ENCODE measurements around the gene CLDN25. TPM values are rescaled to one million over a fixed set of nuclear protein-coding genes. Genes with fewer than 3 reads are reported as not detected.
"Not testable (repeated sequence)": the region's sequence is repeated elsewhere in the genome, so short reads cannot be mapped to it uniquely, and the experiment has no call there.

The CLDN25 gene
- total RNA-seq, 2 donors from 2014 or later = not detected

GRCh38 chr11:113736323-113736722 is 43.3 kb upstream of the CLDN25 start:
- no peaks in the 10 kb centered on the region for H3K4me1 ChIP-seq (ENCODE audit: control insufficient read depth, insufficient read depth, low read length)
- Mint-ChIP-seq H3K36me3 (ENCODE audit: low read depth) (peaks cover 72% of the 10 kb centered on the region), H3K9me3 (no peaks in the 10 kb centered on the region), H3K27me3 (ENCODE audit: insufficient read depth) (no peaks in the 10 kb centered on the region), H3K4me1 (no peaks in the 10 kb centered on the region), H3K4me3 (no peak overlapping the region), H3K27ac (no peak overlapping the region)
- WGBS, 2 experiments (ENCODE audit: insufficient coverage in 1 of 2, insufficient read length in 1 of 2) = 100% methylated on average over 1 of the region's 1 CpG
- H3K9ac ChIP-seq (ENCODE audit: extremely low read depth, low read length, poor library complexity, severe bottlenecking) = no peak overlapping the region
- no peaks in the 10 kb centered on the region for H3K27me3 ChIP-seq (ENCODE audit: control insufficient read depth, insufficient read depth, low read length, poor library complexity, severe bottlenecking)
- no peak for TF ChIP-seq CTCF (conservative IDR thresholded peaks at IDR 0.05)
- DNase-seq = no peak
- no peaks in the 10 kb centered on the region for H3K9me3 ChIP-seq (ENCODE audit: control insufficient read depth, low read length)
- no peak overlapping the region for H3K4me3 ChIP-seq (ENCODE audit: low read length)
- H3K36me3 ChIP-seq (ENCODE audit: control insufficient read depth, insufficient read depth, low read length) = peaks cover 87% of the 10 kb centered on the region
- H3K27ac ChIP-seq (ENCODE audit: low read depth, low read length) = no peak overlapping the region

- H3K4me3 ChIP-seq (ENCODE audit: low read length) = no peak overlapping the region
- no peaks in the 10 kb centered on the region for H3K27me3 ChIP-seq (ENCODE audit: control insufficient read depth, insufficient read depth, low read length, poor library complexity, severe bottlenecking)
- H3K4me3 Mint-ChIP-seq = no peak overlapping the region
- WGBS, 2 experiments (ENCODE audit: insufficient coverage in 1 of 2, insufficient read length in 1 of 2) = 100% methylated on average over 1 of the region's 3 CpGs
- peaks cover 71% of the 10 kb centered on the region for H3K36me3 ChIP-seq (ENCODE audit: control insufficient read depth, insufficient read depth, low read length)
- TF ChIP-seq CTCF (conservative IDR thresholded peaks at IDR 0.05) = no peak
- H3K9me3 ChIP-seq (ENCODE audit: control insufficient read depth, low read length) = peaks cover 16% of the 10 kb centered on the region
- H3K4me1 Mint-ChIP-seq = no peaks in the 10 kb centered on the region
- no peak for DNase-seq
- no peaks in the 10 kb centered on the region for H3K27me3 Mint-ChIP-seq (ENCODE audit: insufficient read depth)
- no peak overlapping the region for H3K27ac ChIP-seq (ENCODE audit: low read depth, low read length)
- no peaks in the 10 kb centered on the region for H3K9me3 Mint-ChIP-seq
- H3K4me1 ChIP-seq (ENCODE audit: control insufficient read depth, insufficient read depth, low read length) = no peaks in the 10 kb centered on the region
- no peak overlapping the region for H3K9ac ChIP-seq (ENCODE audit: extremely low read depth, low read length, poor library complexity, severe bottlenecking)
- H3K36me3 Mint-ChIP-seq (ENCODE audit: low read depth) = peaks cover 45% of the 10 kb centered on the region
- no peak overlapping the region for H3K27ac Mint-ChIP-seq
These were observed 26.7 kb upstream of the CLDN25 start for GRCh38 chr11:113752932-113753331.

- TF ChIP-seq CTCF (conservative IDR thresholded peaks at IDR 0.05) = no peak
- no peaks in the 10 kb centered on the region for H3K27me3 Mint-ChIP-seq (ENCODE audit: insufficient read depth)
- H3K4me1 ChIP-seq (ENCODE audit: control insufficient read depth, insufficient read depth, low read length) = no peaks in the 10 kb centered on the region
- 100% methylated on average over 3 of the region's 3 CpGs; no CpG with 5 or more reads in 1 of the 2 experiments for WGBS, 2 experiments (ENCODE audit: insufficient coverage in 1 of 2, insufficient read length in 1 of 2)
- H3K4me3 Mint-ChIP-seq = no peak overlapping the region
- peaks cover 16% of the 10 kb centered on the region for H3K9me3 ChIP-seq (ENCODE audit: control insufficient read depth, low read length)
- no peak overlapping the region for H3K27ac ChIP-seq (ENCODE audit: low read depth, low read length)
- H3K4me1 Mint-ChIP-seq = no peaks in the 10 kb centered on the region
- no peak overlapping the region for H3K4me3 ChIP-seq (ENCODE audit: low read length)
- no peak overlapping the region for H3K9ac ChIP-seq (ENCODE audit: extremely low read depth, low read length, poor library complexity, severe bottlenecking)
- DNase-seq = no peak
- H3K27me3 ChIP-seq (ENCODE audit: control insufficient read depth, insufficient read depth, low read length, poor library complexity, severe bottlenecking) = no peaks in the 10 kb centered on the region
- peaks cover 60% of the 10 kb centered on the region for H3K36me3 ChIP-seq (ENCODE audit: control insufficient read depth, insufficient read depth, low read length)
- H3K9me3 Mint-ChIP-seq = peaks cover 8% of the 10 kb centered on the region
- H3K27ac Mint-ChIP-seq = no peak overlapping the region
- peaks cover 63% of the 10 kb centered on the region for H3K36me3 Mint-ChIP-seq (ENCODE audit: low read depth)
These were observed 19.4 kb upstream of the CLDN25 start for GRCh38 chr11:113760241-113760640.

GRCh38 chr11:113763040-113763439 is 16.6 kb upstream of the CLDN25 start:
- H3K9me3 Mint-ChIP-seq; H3K4me1 Mint-ChIP-seq; H3K4me3 ChIP-seq (ENCODE audit: low read length); H3K9ac ChIP-seq (ENCODE audit: extremely low read depth, low read length, poor library complexity, severe bottlenecking); H3K27ac Mint-ChIP-seq; DNase-seq; H3K4me1 ChIP-seq (ENCODE audit: control insufficient read depth, insufficient read depth, low read length); H3K9me3 ChIP-seq (ENCODE audit: control insufficient read depth, low read length); H3K4me3 Mint-ChIP-seq; H3K27me3 Mint-ChIP-seq (ENCODE audit: insufficient read depth); H3K27ac ChIP-seq (ENCODE audit: low read depth, low read length); H3K27me3 ChIP-seq (ENCODE audit: control insufficient read depth, insufficient read depth, low read length, poor library complexity, severe bottlenecking): not testable (repeated sequence)
- WGBS, 2 experiments (ENCODE audit: insufficient coverage in 1 of 2, insufficient read length in 1 of 2) = 92% methylated on average over 1 of the region's 2 CpGs; no CpG with 5 or more reads in 1 of the 2 experiments
- peaks cover 64% of the 10 kb centered on the region for H3K36me3 Mint-ChIP-seq (ENCODE audit: low read depth)
- peaks cover 56% of the 10 kb centered on the region for H3K36me3 ChIP-seq (ENCODE audit: control insufficient read depth, insufficient read depth, low read length)
